HEK293 (cell line): ENCODE data around the gene LACTBL1.

Experiments used
- CTCF ChIA-PET: fragments of 350-600 bp; formaldehyde crosslinking; extraction: SDS; loops from one replicate; lab custom pipeline; 2021; ENCODE audit warnings: antibody characterized with exemption; lab: Yijun Ruan, JAX
- POLR2A ChIA-PET: fragments of 300-600 bp; formaldehyde crosslinking; extraction: SDS; loops from one replicate; lab custom pipeline; 2020; ENCODE audit warnings: antibody characterized with exemption, inconsistent platforms; lab: Yijun Ruan, JAX
- H3K27ac ChIP-seq: fragments of 200-500 bp; sonication (Bioruptor generic); 2 replicates; pipeline ENCODE4 v1.5.1; 2014; ENCODE audit warnings: low read depth, low read length, control low read depth, inconsistent platforms; ENCODE audit errors: extremely low read depth
- H3K36me3 ChIP-seq, 2 experiments: fragments of 200-500 bp in 1 of 2; sonication (Bioruptor generic) in 1 of 2; 1 replicate in 1 of 2; 2 replicates in 1 of 2; pipeline ENCODE4 v1.5.1; 2014 to 2017; ENCODE audit warnings: inconsistent platforms in 2 of 2, low read length in 2 of 2; ENCODE audit not compliant: control insufficient read depth in 2 of 2, insufficient read depth in 1 of 2
- H3K4me1 ChIP-seq: fragments of 200-500 bp; sonication (Bioruptor generic); 2 replicates; pipeline ENCODE4 v1.5.1; 2014; ENCODE audit warnings: mild to moderate bottlenecking, low read length, inconsistent platforms; ENCODE audit not compliant: control insufficient read depth, insufficient read depth
- H3K4me3 ChIP-seq: 2 replicates; pipeline ENCODE4 v1.5.1; 2011; ENCODE audit warnings: low read depth, mild to moderate bottlenecking, control low read depth, low read length, moderate library complexity
- H3K9me3 ChIP-seq: fragments of 200-500 bp; sonication (Bioruptor generic); 2 replicates; pipeline ENCODE4 v1.5.1; 2014; ENCODE audit warnings: low read depth, low read length, inconsistent platforms; ENCODE audit not compliant: control insufficient read depth, insufficient read depth
- GLIS1 ChIP-seq: fragments of 450-650 bp; formaldehyde crosslinking; IDR thresholded peaks from 2 replicates; pipeline ENCODE4 v1.5.1; 2016; ENCODE audit warnings: missing biosample characterization, missing genetic modification characterization
- OSR2 ChIP-seq: fragments of 450-650 bp; formaldehyde crosslinking; IDR thresholded peaks from 2 replicates; pipeline ENCODE4 v1.5.1; 2016; ENCODE audit warnings: missing biosample characterization, missing genetic modification characterization
- SCRT2 ChIP-seq: fragments of 450-650 bp; formaldehyde crosslinking; IDR thresholded peaks from 2 replicates; pipeline ENCODE4 v1.5.1; 2016; ENCODE audit warnings: missing biosample characterization, missing genetic modification characterization
- SETDB1 ChIP-seq: IDR thresholded peaks from one replicate; pipeline ENCODE4 v1.6.1; 2017; ENCODE audit warnings: mild to moderate bottlenecking, low read length, moderate library complexity, mixed read lengths; ENCODE audit not compliant: insufficient read length
- TCF7L2 ChIP-seq: IDR thresholded peaks from 2 replicates; pipeline ENCODE4 v1.6.1; 2011; ENCODE audit warnings: low read depth, mild to moderate bottlenecking, inconsistent platforms, low read length, moderate library complexity, borderline replicate concordance
- TRIM28 ChIP-seq: IDR thresholded peaks from 2 replicates; pipeline ENCODE4 v1.6.1; 2011; ENCODE audit warnings: low read length, control low read depth, borderline replicate concordance
- YY2 ChIP-seq: fragments of 450-650 bp; formaldehyde crosslinking; IDR thresholded peaks from 2 replicates; pipeline ENCODE4 v1.5.1; 2016; ENCODE audit warnings: missing biosample characterization, missing genetic modification characterization
- ZBTB17 ChIP-seq: fragments of 450-650 bp; formaldehyde crosslinking; IDR thresholded peaks from 2 replicates; pipeline ENCODE4 v1.5.1; 2016; ENCODE audit warnings: missing biosample characterization, missing genetic modification characterization
- ZBTB21 ChIP-seq: fragments of 450-650 bp; formaldehyde crosslinking; IDR thresholded peaks from 2 replicates; pipeline ENCODE4 v1.5.1; 2017; ENCODE audit warnings: missing biosample characterization, missing genetic modification characterization
- ZBTB48 ChIP-seq: fragments of 450-650 bp; formaldehyde crosslinking; IDR thresholded peaks from 2 replicates; pipeline ENCODE4 v1.5.1; 2016; ENCODE audit warnings: missing biosample characterization, missing genetic modification characterization
- ZNF132 ChIP-seq: fragments of 450-650 bp; formaldehyde crosslinking; IDR thresholded peaks from 2 replicates; pipeline ENCODE4 v1.5.1; 2017; ENCODE audit warnings: missing biosample characterization, missing genetic modification characterization, borderline replicate concordance
- ZNF2 ChIP-seq: fragments of 450-650 bp; formaldehyde crosslinking; IDR thresholded peaks from 2 replicates; pipeline ENCODE4 v1.5.1; 2016; ENCODE audit warnings: missing biosample characterization, missing genetic modification characterization
- ZNF214 ChIP-seq: fragments of 450-650 bp; formaldehyde crosslinking; IDR thresholded peaks from 2 replicates; pipeline ENCODE4 v1.5.1; 2017; ENCODE audit warnings: missing biosample characterization, mild to moderate bottlenecking, missing genetic modification characterization, borderline replicate concordance
- ZNF292 ChIP-seq: fragments of 450-650 bp; formaldehyde crosslinking; IDR thresholded peaks from 2 replicates; pipeline ENCODE4 v1.5.1; 2016; ENCODE audit warnings: low read depth, missing biosample characterization, missing genetic modification characterization, borderline replicate concordance
- ZNF335 ChIP-seq: fragments of 450-650 bp; formaldehyde crosslinking; conservative IDR thresholded peaks from 2 replicates; pipeline ENCODE4 v1.5.1; 2016; ENCODE audit warnings: missing biosample characterization, missing genetic modification characterization
- ZNF366 ChIP-seq: fragments of 450-650 bp; formaldehyde crosslinking; conservative IDR thresholded peaks from 2 replicates; pipeline ENCODE4 v1.5.1; 2016; ENCODE audit warnings: missing biosample characterization, missing genetic modification characterization
- ZNF391 ChIP-seq: fragments of 450-650 bp; formaldehyde crosslinking; IDR thresholded peaks from 2 replicates; pipeline ENCODE4 v1.5.1; 2016; ENCODE audit warnings: low read depth, missing biosample characterization, missing genetic modification characterization, borderline replicate concordance
- ZNF521 ChIP-seq: fragments of 450-650 bp; formaldehyde crosslinking; IDR thresholded peaks from 2 replicates; pipeline ENCODE4 v1.5.1; 2017; ENCODE audit warnings: missing biosample characterization, mild to moderate bottlenecking, missing genetic modification characterization
- ZNF544 ChIP-seq: fragments of 450-650 bp; formaldehyde crosslinking; IDR thresholded peaks from 2 replicates; pipeline ENCODE4 v1.5.0; 2017; ENCODE audit warnings: missing biosample characterization, missing genetic modification characterization
- ZNF600 ChIP-seq: fragments of 450-650 bp; formaldehyde crosslinking; IDR thresholded peaks from 2 replicates; pipeline ENCODE4 v1.5.1; 2016; ENCODE audit warnings: missing biosample characterization, missing genetic modification characterization
- ZNF623 ChIP-seq: fragments of 450-650 bp; formaldehyde crosslinking; IDR thresholded peaks from 2 replicates; pipeline ENCODE4 v1.5.1; 2016; ENCODE audit warnings: missing biosample characterization, missing genetic modification characterization
- ZNF658 ChIP-seq: fragments of 450-650 bp; formaldehyde crosslinking; IDR thresholded peaks from 2 replicates; pipeline ENCODE4; 2016; ENCODE audit warnings: missing biosample characterization, missing genetic modification characterization
- ZNF701 ChIP-seq: fragments of 450-650 bp; formaldehyde crosslinking; IDR thresholded peaks from 2 replicates; pipeline ENCODE4 v1.5.1; 2016; ENCODE audit warnings: missing biosample characterization, missing genetic modification characterization
- ZNF707 ChIP-seq: fragments of 450-650 bp; formaldehyde crosslinking; IDR thresholded peaks from 2 replicates; pipeline ENCODE4 v1.5.1; 2016; ENCODE audit warnings: missing biosample characterization, missing genetic modification characterization
- ZNF76 ChIP-seq: fragments of 450-650 bp; formaldehyde crosslinking; IDR thresholded peaks from 2 replicates; pipeline ENCODE4; 2016; ENCODE audit warnings: low read depth, missing biosample characterization, missing genetic modification characterization, borderline replicate concordance
- ZNF843 ChIP-seq: fragments of 450-650 bp; formaldehyde crosslinking; IDR thresholded peaks from 2 replicates; pipeline ENCODE4 v1.5.1; 2016; ENCODE audit warnings: missing biosample characterization, missing genetic modification characterization
- ZSCAN23 ChIP-seq: fragments of 450-650 bp; formaldehyde crosslinking; IDR thresholded peaks from 2 replicates; pipeline ENCODE4 v1.5.1; 2016; ENCODE audit warnings: missing biosample characterization, missing genetic modification characterization
- TF ChIP-seq, protein P1 (sequence below): fragments of 450-650 bp; formaldehyde crosslinking; IDR thresholded peaks from 2 replicates; pipeline ENCODE4 v1.5.1; 2016; ENCODE audit warnings: missing biosample characterization, missing genetic modification characterization
- TF ChIP-seq, protein P2 (sequence below): fragments of 450-650 bp; IDR thresholded peaks from 2 replicates; pipeline ENCODE4 v1.5.1; 2018; ENCODE audit warnings: missing biosample characterization, missing genetic modification characterization
- TF ChIP-seq, protein P3 (sequence below): fragments of 450-650 bp; formaldehyde crosslinking; IDR thresholded peaks from 2 replicates; pipeline ENCODE4 v1.5.1; 2016; ENCODE audit warnings: missing biosample characterization, missing genetic modification characterization, low read depth

The LACTBL1 gene

DNA sequence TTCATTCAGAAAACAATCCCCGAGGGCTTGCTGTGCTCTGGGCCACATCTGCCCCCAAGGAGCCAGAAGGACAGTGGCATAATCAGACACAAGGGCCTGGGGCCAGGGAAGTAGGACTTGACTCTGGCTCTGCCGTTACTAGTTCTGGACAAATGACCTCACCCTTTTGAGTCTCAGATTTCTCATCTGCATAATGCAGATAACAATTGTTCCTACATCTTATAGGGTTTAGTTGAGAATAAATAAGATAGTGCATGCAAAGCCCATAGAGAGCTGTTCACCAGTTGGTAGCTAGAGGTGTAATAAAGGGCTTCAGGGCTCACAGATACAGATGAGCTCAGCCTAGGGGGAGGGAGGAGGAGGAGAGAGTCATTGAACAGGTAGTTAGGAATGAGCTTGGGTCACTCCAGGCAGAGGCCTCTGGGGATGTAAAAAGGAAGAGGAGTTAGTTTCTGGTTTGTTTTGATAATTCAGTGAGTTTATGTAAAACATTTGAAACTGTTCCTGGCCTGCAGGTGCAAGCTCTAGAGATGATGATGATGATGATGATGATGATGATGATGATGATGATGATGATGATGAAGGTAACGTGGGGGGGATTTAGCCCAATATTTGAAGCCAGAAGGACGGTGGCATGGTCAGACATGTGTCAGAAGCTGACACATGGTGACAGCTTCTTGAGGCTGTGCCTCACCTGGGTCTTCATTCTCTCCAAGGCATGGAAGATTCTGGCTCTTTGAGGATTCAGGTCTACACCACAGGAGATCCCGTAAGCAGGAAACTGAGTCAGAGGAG is 858 bp downstream of the LACTBL1 start:
- Histone ChIP-seq H3K4me3 (no peak overlapping the region), H3K27ac (no peak overlapping the region), H3K36me3 (no peaks in the 10 kb centered on the region), H3K9me3 (no peaks in the 10 kb centered on the region), H3K4me1 (0 out of 2 replicates have a peak, but pooled peaks cover 3% of the 10 kb centered on the region)
- ChIA-PET POLR2A (interaction anchor here (0.6 kb wide), 1 partner anchor 373 kb away, joined by 3 read pairs; the partner anchor contains the start of gene HNRNPR), CTCF (interaction anchor here (0.7 to 5.7 kb wide), 8 partner anchors 7 to 575 kb away, joined by 3 to 52 read pairs (median 3); no protein-coding TSS in a partner anchor)
- TF ChIP-seq YY2 (tag by site-specific recombination) (no peak), ZNF600 (peak; percentile 89), TRIM28 (peak; percentile 94), ZNF76 (tag by site-specific recombination) (no peak), ZNF366 (0 out of 2 replicates have a peak, but pooled peaks have one; percentile 25), SCRT2 (tag by site-specific recombination) (peak; percentile 32; the same call in 1 of the 2 replicates), SETDB1 (peak; percentile 12), ZBTB17 (no peak), OSR2 (tag by site-specific recombination) (0 out of 2 replicates have a peak, but pooled peaks have one; percentile 34)
- TF ChIP-seq, protein P1, sequence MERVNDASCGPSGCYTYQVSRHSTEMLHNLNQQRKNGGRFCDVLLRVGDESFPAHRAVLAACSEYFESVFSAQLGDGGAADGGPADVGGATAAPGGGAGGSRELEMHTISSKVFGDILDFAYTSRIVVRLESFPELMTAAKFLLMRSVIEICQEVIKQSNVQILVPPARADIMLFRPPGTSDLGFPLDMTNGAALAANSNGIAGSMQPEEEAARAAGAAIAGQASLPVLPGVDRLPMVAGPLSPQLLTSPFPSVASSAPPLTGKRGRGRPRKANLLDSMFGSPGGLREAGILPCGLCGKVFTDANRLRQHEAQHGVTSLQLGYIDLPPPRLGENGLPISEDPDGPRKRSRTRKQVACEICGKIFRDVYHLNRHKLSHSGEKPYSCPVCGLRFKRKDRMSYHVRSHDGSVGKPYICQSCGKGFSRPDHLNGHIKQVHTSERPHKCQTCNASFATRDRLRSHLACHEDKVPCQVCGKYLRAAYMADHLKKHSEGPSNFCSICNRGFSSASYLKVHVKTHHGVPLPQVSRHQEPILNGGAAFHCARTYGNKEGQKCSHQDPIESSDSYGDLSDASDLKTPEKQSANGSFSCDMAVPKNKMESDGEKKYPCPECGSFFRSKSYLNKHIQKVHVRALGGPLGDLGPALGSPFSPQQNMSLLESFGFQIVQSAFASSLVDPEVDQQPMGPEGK (tag by site-specific recombination): peak; percentile 36; the same call in 1 of the 2 replicates
- TF ChIP-seq, protein P2, sequence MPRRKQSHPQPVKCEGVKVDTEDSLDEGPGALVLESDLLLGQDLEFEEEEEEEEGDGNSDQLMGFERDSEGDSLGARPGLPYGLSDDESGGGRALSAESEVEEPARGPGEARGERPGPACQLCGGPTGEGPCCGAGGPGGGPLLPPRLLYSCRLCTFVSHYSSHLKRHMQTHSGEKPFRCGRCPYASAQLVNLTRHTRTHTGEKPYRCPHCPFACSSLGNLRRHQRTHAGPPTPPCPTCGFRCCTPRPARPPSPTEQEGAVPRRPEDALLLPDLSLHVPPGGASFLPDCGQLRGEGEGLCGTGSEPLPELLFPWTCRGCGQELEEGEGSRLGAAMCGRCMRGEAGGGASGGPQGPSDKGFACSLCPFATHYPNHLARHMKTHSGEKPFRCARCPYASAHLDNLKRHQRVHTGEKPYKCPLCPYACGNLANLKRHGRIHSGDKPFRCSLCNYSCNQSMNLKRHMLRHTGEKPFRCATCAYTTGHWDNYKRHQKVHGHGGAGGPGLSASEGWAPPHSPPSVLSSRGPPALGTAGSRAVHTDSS (tag by site-specific recombination): peak; percentile 97

DNA sequence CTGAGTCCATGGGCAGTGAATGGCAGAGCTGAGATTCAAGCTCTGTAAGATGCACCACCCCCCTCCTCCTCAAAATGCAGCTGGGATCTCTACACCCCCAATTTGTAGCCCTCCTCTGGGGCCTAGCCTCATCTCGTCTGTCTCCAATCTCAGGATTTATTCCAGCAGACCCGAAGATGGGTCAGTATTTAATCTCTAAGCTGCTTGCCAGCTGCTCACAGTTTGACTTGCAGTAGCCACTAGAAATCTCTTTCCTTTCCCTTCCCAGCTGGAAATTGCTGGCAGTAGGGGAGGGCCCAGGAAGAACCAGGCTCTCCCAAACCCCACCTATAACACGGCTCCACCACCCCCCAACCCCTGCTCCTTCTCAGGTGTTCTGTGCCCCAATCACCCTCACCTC is 1.5 kb downstream of the LACTBL1 start:
- no peak for TF ChIP-seq ZNF521 (tag by site-specific recombination)
- TF ChIP-seq ZNF335 (tag by site-specific recombination): no peak
- no peak for TF ChIP-seq ZNF707
- TF ChIP-seq GLIS1 (tag by site-specific recombination): no peak
- no peak for TF ChIP-seq ZBTB21 (tag by site-specific recombination)
- no peak for TF ChIP-seq ZNF544
- TF ChIP-seq ZSCAN23 (tag by site-specific recombination): no peak
- TF ChIP-seq SETDB1: no peak
- no peak for TF ChIP-seq ZNF658
- no peak for TF ChIP-seq ZNF623 (tag by site-specific recombination)
- no peak for TF ChIP-seq ZNF391 (tag by site-specific recombination)
- TF ChIP-seq ZNF701: no peak
- TF ChIP-seq, protein P3, sequence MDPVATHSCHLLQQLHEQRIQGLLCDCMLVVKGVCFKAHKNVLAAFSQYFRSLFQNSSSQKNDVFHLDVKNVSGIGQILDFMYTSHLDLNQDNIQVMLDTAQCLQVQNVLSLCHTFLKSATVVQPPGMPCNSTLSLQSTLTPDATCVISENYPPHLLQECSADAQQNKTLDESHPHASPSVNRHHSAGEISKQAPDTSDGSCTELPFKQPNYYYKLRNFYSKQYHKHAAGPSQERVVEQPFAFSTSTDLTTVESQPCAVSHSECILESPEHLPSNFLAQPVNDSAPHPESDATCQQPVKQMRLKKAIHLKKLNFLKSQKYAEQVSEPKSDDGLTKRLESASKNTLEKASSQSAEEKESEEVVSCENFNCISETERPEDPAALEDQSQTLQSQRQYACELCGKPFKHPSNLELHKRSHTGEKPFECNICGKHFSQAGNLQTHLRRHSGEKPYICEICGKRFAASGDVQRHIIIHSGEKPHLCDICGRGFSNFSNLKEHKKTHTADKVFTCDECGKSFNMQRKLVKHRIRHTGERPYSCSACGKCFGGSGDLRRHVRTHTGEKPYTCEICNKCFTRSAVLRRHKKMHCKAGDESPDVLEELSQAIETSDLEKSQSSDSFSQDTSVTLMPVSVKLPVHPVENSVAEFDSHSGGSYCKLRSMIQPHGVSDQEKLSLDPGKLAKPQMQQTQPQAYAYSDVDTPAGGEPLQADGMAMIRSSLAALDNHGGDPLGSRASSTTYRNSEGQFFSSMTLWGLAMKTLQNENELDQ (tag by site-specific recombination): no peak
- no peak for TF ChIP-seq ZNF132
- no peak for TF ChIP-seq ZNF2 (tag by site-specific recombination)
- no peak for TF ChIP-seq ZNF843 (tag by site-specific recombination)
- no peak for TF ChIP-seq TCF7L2
- TF ChIP-seq ZBTB48 (tag by site-specific recombination): no peak
- no peak for TF ChIP-seq ZNF292 (tag by site-specific recombination)
- no peak for TF ChIP-seq ZNF214 (tag by site-specific recombination)
- TF ChIP-seq, all 188 proteins: peak for 0
- ChIA-PET POLR2A (no interaction called here), CTCF (interaction anchor here (0.8 to 5.7 kb wide), 4 partner anchors 11 to 575 kb away, joined by 3 to 52 read pairs (median 3); no protein-coding TSS in a partner anchor)
- Histone ChIP-seq H3K36me3 (no peaks in the 10 kb centered on the region), H3K27ac (no peak overlapping the region), H3K9me3 (no peaks in the 10 kb centered on the region), H3K4me1 (0 out of 2 replicates have a peak, but pooled peaks cover 3% of the 10 kb centered on the region), H3K4me3 (no peak overlapping the region)
